HG03060 (cell line): ENCODE data around the gene SART3.

Experiments
- ATAC-seq: cut with Tn5 transposase; IDR thresholded peaks from one replicate; pipeline ENCODE4 v1.9.1; 2021; ENCODE audit warnings: low read depth, moderate number of reproducible peaks; ENCODE audit not compliant: unreplicated experiment

Gene SART3

DNA sequence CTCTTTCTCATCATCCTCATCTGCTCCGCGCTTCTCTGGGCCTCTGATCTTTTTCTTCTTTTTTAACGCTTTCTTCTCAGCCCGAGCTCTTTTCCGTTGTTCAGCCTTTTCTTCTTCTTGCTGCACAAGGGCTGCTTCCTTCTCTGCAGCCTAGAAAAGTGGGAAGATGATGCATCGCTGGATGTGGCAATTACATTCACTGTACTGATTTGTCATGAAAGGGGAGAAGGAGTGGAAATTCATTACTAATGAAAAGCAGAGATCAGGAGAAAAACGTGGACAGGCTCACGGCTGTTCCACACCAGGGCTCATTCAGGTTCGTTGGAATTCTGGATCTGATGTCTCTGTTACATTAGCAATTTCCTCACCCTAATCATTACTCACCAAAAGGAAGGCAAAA lies 30.8 kb downstream of the SART3 start:
- no peak for ATAC-seq

DNA sequence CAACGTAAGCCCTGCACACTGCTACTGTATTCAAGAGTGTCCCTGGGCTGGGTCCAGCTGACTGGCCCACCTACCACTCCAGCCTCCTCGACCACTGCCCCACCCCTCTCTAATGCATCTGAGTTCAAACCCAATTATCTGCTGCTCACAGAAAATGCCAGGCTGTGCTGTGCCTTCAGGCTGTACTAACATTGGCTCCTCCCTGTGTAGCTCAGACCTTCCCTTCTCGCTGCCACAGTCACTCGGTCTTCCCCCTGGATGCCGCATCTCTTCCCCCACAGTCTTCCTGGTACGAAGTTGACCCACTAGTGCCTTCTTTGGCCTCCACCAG lies 33.8 kb downstream of the SART3 start:
- ATAC-seq: no peak

GRCh38 chr12:108526482-108527165 lies 34.3 kb downstream of the SART3 start:
- ATAC-seq: no peak

GRCh38 chr12:108525681-108526080 lies 35.3 kb downstream of the SART3 start:
- no peak for ATAC-seq

GRCh38 chr12:108523365-108523764 lies 37.6 kb downstream of the SART3 start:
- ATAC-seq: no peak

- no peak for ATAC-seq
Observed at GRCh38 chr12:108519558-108519957, 41.4 kb downstream of the SART3 start.

- ATAC-seq: no peak
Observed at GRCh38 chr12:108518716-108519496, 42.1 kb downstream of the SART3 start.

DNA sequence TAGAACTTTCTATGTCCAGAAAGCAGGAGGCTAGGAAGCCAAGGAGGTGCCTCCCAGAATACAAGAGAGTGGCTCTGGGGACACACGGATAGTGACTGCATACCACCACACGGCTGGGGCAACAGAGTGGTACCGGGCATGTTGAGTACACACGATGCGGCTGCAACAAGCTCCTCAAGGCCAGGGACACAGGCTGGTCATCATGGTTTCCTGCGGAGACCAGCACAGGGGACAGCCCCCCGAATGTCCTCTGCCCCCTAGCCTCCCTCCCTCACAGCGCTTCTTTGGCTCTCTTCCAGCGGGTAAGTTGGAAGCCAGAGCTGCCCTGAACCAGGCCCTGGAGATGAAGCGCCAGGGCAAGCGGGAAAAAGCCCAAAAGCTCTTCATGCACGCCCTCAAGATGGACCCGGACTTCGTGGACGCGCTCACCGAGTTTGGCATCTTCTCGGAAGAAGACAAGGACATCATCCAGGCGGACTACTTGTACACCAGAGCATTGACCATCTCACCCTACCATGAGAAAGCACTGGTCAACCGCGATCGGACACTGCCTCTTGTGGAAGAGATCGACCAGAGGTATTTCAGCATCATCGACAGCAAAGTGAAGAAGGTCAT lies 42.8 kb downstream of the SART3 start:
- no peak for ATAC-seq

- no peak for ATAC-seq
Observed at GRCh38 chr12:108517288-108518100, 43.5 kb downstream of the SART3 start.

GRCh38 chr12:108516511-108517275 lies 44.3 kb downstream of the SART3 start:
- ATAC-seq: no peak

DNA sequence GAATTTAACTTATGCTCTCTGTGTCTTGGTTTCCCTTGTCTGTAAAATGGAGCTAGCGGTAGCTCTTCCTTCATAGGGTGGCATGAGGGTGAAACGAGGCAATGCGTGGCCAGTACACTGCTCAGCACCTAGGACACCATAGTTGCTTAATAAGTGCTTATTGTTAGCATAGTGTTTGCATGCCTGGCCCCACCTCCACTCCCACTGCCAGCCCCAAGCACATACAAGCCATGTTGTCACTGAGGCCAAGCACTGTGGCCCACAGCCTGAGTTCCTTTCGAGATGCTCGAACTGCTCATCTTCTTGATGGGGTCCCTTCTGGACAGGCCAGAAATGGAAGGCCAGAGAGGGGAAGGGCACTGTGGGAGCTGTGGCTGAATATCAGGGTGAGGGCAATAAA lies 45.1 kb downstream of the SART3 start:
- ATAC-seq: no peak

DNA sequence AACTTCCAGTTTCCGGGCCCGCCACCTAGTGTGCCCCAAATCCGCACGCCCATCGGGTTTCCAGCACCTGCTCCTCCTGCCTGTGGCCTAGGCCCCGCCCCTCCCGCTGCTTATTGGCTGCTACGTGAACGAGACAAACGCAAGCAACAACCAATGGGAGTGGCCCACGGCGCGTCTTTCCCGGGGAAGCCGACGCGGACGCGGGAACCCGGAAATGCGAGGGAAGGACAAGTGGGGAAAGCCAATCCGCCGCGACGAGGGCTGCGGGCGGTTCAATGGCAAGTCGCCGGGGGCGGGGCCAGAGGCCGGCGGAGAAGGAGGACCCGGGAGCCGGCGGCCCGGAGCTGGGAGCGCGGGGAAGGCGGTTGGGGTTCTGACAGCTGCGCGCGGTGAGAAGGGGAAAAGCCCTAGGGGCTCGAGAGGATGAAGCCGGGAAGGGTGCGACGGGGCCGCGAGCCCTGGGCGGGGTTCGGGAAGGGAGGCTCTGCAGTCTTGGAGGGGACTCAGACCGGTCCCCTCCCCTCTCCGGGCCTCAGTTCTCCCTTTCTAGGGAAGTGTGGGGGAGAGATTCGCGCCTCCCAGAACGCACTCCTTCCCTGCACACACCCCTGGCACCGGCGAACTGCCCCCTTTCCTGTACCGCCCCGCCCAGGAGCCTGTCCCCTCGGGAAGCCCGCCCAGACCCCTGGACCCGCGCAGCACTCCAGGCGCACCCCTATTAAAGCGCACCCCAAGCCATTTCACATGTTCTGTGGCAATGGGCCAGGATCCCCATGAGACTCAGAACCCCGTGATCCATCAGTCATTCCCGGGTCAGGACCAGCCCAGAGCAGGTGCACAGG lies 45.8 kb downstream of the SART3 start, which contains the start of gene FICD:
TSS of gene FICD (plus strand) at position 305 of the 842 bp plus-strand sequence. CDS start 1,696 bp downstream, outside the sequence.
- ATAC-seq: peak; percentile 72

DNA sequence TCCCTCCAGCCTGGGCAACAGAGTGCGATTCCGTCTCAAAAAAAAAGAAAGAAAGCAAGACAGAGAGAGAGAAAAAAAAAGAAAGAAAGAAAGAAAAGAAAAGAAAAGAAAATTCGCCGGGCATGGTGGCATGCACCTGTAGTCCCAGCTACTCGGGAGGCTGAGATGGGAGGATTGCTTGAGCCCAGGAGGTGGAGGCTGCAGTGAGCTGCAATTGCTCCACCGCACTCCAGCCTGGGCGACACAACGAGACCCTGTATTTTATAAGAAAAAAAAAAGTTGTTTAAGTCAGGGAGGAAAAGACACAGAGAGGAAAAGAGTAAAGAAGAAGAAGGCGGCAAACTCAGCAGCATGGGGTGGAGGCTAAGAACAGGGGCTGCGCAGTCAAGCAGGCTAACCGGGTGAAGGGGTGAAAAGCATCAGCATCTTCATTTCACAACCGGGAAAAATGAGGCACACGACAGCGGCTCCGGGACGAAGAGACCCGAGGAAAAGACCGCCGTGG lies 46.5 kb downstream of the SART3 start:
- ATAC-seq: no peak

- ATAC-seq: no peak
Observed at GRCh38 chr12:108511633-108512540, 49.1 kb downstream of the SART3 start.

DNA sequence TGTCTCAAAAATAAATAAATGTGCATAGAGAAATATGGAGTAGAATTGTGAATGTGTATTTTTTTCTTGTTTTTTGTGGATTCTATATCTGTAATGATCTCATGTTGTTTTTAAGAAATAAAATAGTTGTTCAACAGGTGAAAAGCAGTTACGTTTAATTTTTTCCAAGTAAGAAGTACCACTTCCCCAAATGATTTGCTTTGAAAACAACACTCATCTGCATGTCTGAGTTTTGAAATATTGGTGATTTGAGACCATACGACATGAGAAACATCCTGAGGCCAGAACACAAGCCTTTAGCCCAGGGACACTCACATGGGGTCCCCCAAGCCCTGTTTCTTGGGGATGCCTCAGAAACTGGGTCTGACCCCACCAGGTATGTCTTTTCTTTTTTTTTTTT lies 50.1 kb downstream of the SART3 start:
- no peak for ATAC-seq

- ATAC-seq: no peak
Observed at GRCh38 chr12:108509806-108510205, 51.2 kb downstream of the SART3 start.

DNA sequence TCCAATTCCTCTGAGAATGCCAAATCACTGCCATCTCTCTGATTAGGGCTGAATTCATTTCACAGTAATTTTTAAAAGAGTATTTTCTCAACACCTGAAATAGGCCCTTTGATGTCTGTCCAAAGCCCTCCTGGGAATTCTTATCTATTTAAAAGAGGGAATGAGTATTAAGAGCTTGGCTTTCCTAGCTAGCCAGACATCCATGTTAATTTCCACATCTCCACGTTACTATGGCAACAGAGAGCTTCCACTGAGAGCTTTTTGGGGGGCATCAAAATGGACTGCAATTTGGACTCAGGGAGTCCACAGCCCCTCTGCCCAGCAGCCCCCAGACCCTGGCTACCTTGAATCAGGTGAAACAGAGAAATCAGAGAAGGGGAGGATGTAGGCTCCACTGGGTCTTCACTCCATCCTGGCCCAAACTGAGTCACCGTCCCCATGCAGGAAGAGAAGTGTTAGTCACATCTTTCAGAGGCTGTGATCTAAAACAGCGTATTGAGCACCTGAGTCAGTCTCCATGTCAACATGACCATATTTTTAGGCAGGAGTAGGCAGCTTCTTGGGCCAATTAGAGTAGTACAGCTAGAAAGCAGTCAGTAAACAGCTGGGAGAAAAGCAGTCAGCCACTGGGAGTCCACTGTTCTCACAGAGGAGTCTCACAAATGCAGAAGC lies 52.9 kb downstream of the SART3 start:
- no peak for ATAC-seq
